GM18508 (cell line): Measurements from ENCODE around the gene H1-8.

Source experiments
- ATAC-seq: cut with Tn5 transposase; IDR thresholded peaks from one replicate; pipeline ENCODE4 v1.9.1; 2021; ENCODE audit warnings: moderate number of reproducible peaks; ENCODE audit not compliant: insufficient read depth, unreplicated experiment

The H1-8 gene

DNA sequence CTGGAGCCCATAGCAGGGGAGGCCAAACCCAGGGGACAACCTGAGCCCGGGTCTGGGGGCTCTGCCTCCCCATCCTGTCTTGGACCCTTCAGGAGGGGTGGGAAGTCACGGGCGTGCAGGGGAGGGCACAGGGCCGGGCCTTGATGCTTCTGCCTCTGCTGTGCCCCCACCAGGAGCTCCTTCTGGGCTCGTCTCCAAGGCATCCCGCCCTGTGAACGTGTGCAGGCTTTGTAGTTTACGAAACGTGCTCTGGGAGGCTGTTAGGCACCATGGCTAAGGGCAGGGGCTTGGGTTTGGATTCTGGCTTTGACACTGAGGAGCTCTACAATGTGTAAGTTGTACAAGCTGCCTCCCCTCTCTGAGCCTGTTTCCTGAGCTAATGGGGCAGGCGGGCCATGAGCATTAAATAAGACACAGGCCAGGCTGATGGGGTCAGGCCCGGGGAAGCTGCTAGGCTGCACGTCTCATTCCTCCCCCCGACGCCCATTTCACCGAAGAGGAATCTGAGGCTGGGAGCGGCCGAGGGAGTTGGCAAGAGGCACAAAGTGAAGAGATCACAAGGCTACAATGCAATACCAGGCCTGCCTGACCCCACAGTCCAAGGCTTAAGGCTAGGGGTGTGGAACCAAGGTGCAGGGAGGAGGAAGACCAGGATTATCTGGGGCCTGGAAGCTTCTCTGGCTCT, 43.9 kb downstream of the H1-8 start:
- ATAC-seq, result no peak

- ATAC-seq, result no peak
These were observed 44.7 kb downstream of the H1-8 start for GRCh38 chr3:129587566-129588210.

DNA sequence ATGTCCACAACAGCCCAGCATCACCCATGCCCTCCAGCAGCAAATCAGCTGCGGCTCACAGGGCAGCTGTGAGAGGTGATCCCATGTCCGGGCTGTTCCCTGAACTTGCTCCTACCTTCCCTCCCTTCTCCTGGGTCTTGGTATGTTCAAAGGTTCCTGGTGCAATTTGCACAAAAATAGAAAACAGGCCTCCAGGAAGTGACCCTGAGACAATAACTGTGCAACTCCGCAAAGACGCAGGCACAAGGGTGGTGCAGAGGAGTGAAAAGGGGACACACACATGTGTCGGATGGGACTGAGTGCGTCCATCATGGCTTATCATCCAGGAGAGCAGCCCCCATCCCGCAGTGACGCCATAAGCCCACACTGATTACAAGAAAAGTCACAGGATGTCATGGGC, 47.2 kb downstream of the H1-8 start:
- no peak for ATAC-seq

DNA sequence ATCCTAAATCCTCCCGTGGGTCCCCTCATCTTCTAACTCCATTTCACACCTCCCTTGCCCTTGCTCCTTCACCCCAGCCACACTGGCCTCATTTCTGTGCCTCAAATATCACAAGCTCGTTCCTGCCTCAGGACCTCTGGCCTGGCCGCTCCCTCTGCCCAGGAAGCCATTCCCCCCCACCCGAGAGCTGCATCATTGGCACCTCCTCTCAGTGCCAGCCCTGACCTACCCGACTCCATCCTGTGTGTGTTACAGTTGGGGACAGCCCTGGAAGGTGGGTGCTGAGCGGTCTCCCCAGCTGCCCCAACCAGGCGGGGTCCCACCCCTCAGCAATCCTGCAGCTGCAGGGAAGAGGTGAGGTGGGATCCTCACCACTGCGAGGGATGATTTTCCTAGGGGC, 49.0 kb downstream of the H1-8 start:
- ATAC-seq, result no peak

DNA sequence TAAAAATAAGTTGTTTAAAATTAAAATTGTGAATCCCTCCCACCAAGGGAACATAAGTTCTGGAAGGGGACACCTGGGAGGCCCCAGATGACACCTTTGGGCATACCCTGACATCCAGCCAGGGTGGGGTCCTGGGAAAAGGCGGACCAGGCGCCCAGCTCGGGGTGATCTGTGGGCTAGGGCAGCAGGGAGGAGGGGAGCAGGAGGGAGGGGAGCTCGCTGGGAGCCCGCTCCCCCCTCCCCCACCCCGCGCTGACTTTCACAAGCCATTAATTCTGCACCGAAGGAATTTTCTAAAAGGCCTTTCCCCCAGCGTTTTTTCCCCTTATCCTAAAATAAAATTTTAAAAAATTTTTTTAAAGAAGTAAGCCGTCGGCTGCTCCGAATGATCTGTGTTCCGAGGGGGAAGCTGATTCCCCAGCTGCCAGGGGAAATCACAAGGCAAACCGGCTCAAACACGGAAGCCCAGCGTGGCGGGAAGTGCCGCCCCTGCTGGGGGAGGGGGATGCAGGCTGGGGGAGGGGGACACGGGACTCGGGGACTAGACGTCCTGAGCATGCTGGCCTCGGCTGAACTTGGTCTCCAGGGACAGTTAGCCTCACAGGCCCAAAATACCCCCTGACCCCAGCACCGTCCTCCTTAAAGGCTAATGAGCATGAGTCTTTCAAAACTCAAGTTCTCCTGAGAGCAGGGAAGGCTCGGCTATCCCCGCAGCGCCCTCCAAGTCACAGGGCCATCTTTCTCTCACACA, 49.6 kb downstream of the H1-8 start:
- no peak for ATAC-seq

GRCh38 chr3:129593230-129593594, 50.2 kb downstream of the H1-8 start:
- ATAC-seq, result no peak

- ATAC-seq, result no peak
These were observed 50.8 kb downstream of the H1-8 start for GRCh38 chr3:129593595-129594339.

- ATAC-seq, result no peak
These were observed 51.4 kb downstream of the H1-8 start for GRCh38 chr3:129594409-129594808.

- no peak for ATAC-seq
These were observed 52.0 kb downstream of the H1-8 start for GRCh38 chr3:129594907-129595390.

DNA sequence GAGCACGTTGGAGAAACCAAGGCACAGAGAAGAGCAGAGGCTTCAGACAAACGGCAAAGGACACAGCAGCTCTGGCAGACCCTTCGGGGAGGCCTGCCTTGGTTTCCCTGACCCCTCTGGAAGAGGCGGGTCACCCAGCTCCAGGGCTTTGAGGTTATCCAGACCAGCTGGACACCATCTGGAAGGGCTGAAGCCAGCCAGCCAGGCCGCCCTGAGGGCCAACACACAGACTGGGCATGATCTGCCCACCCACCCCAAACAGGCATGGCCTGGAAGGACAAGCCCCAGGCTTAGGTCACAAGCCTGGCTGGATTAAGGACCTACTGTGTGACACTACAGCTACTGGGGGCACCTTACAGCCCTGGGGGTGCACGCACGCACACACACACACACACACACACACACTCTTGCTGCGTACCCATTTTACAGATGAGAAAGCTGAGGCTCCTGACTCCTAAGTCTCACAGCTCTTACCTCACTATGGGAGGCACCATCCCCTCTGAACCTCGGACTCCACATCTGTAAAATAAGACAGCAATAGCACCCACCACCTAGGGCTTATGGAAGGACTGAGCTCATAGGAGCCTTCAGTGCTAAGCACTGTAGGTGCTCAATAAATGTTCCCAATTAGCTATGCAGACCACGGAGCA, 52.7 kb downstream of the H1-8 start:
- no peak for ATAC-seq

GRCh38 chr3:129596194-129597086, 53.5 kb downstream of the H1-8 start:
- no peak for ATAC-seq

DNA sequence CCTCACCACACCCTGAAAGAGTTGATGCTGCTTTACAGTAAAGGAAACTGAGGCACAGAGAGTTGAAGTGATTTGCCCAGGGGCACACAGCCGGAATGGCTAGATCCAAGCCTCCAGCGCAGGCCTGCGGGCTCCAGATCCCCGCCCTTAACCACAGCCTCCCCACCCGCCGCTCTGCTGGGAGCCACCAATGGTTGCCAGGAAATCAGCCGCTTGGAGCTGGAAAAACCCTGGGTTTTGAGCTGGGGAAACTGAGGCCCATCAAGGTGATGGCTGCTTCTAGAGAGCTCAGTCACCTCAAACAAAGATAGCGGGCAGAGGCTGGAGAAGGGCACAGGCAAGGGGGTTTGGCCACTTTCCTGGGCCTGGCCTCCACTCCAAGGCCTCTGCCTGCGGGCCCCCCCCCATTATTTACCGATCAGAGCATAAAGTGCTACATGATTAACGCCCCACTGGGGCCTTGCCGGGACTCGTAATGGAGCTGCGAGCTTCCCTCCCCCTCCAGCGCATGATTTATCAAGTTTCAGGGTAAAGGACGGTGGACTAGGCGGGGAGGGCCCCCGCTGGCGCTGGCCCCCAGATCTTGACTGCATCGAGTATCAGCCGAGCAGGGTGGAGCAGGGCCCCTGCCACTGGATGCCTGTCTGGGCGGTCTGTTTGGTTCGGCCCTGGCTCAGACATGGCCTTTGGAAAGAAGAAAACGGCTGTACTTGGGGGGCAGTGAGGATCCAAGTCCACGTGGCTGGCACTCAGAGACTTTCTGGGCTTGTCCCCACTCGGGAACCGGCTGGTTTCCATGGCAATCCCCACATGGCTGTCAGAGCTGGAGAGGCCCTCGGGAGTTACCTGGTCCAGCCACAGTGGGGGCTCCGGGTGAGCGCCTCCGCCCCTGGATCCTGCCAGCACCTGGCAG, 54.4 kb downstream of the H1-8 start:
- no peak for ATAC-seq

DNA sequence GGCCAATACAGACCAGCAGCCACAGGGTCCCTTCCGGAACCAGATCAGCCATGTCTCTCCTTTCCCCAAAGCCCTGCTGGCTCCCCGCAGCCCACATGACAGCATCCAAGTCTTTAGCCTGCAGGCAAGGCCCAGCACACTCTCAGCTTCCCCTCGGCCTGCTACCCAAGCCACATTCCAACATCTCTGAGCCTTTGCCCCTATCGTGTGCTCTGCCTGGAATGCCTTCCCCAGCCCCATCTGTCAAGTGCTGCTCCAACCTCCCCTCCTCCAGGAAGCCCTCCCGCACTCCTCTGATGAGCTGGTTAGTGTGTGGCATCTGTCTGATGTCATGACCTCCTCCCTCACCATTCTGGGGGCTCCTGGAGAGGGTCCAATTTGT, 55.0 kb downstream of the H1-8 start:
- ATAC-seq, result no peak

DNA sequence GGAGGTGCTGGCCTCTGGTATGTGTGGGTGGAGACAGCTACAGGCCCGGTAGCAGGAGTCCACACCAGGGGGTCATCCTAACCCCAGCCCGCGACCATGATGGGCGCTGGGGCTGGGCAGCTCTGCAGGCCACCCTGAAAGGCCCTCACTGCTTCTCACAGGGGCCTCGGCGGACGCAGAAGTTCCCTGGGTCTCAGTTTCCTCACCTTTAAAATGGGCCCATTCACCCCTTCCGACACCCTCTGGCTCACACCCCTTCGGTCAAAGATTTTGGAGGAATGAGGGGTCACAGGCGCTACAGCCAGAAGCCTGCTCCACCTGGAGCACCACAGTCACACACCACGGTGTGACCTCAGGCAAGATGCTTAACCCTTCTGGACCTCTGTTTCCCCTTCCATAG, 55.5 kb downstream of the H1-8 start:
- ATAC-seq, result no peak

DNA sequence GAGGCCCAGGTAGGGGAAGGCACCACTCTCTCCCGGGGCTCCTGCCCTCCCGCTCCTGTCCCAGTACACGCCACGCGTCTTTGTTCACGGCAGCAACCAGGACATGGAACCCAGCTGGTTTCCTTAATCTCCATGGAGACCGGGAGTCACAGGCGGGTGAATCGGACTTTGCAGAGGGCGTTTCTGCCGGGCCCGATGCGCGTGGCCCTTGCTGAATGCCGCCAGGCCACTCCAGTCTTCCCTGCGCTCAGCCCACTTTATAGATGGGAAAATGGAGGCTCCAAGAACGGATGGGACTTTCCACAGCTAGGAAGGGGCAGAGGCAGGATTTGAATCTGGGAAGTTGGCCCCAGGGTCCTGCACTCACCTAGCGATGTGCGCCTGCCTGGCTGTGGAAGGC, 56.1 kb downstream of the H1-8 start:
- no peak for ATAC-seq

DNA sequence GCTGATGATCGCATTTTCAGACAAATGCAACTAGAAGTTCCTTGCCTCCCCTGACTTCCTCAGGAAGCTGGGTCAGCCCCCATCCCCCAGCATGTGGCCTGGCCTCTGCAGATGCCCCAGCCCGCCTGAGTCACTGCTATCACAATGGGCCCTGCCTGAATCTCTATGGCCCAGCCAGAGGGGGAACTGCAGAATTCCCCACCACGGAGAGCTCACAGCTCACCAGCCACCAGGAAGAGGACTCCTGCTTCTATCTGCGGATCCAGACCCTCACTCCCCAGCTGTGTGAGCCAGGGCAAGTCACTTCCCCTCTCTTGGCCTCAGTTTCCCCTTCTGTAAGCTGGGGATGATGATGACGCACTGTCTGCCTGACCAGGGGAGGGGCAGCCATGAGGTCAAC, 56.6 kb downstream of the H1-8 start:
- ATAC-seq, result no peak

DNA sequence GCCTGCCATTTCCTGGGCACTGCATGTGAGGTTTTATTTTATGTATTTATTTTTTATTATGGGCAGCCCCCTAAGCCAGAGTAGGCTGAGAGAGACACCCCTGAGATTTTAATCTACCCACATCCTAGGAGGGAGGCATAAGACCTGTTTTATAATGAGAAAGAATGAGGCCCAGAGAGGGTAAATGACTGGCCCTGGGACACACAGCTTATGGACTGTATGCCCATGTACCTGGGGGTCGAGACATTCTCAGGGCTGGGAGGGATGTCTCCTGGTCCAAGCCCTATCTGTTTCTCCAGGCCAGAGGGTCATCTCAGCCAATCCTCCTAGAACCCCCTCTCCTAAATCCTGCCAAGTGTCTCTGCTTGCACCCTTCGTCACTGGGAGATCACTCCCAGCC, 57.4 kb downstream of the H1-8 start:
- ATAC-seq, result no peak
